ENCODE results near the gene FAM83F.

Gene FAM83F

GRCh38 chr22:40033586-40034380, 39.0 kb downstream of the FAM83F start:
- in situ Hi-C loops (cut with MboI; ENCODE audit: low sequenced_read_pairs): loop anchor here (5.0 kb wide), 1 partner anchor 496 kb away; no protein-coding TSS in a partner anchor

GRCh38 chr22:40035351-40035750, 40.6 kb downstream of the FAM83F start:
- in situ Hi-C loops (cut with MboI; ENCODE audit: low sequenced_read_pairs): no loop called here

GRCh38 chr22:40036126-40036525, 41.4 kb downstream of the FAM83F start:
- in situ Hi-C loops (cut with MboI; ENCODE audit: low sequenced_read_pairs): no loop called here

- in situ Hi-C loops (cut with MboI; ENCODE audit: low sequenced_read_pairs): no loop called here
Observed at GRCh38 chr22:40036591-40037225, 42.0 kb downstream of the FAM83F start.

- in situ Hi-C loops (cut with MboI; ENCODE audit: low sequenced_read_pairs): no loop called here
Observed at GRCh38 chr22:40037320-40037719, 42.6 kb downstream of the FAM83F start.

- in situ Hi-C loops (cut with MboI; ENCODE audit: low sequenced_read_pairs): no loop called here
Observed at GRCh38 chr22:40039482-40040115, 44.8 kb downstream of the FAM83F start.

GRCh38 chr22:40040927-40041326, 46.2 kb downstream of the FAM83F start:
- in situ Hi-C loops (cut with MboI; ENCODE audit: low sequenced_read_pairs): no loop called here

- in situ Hi-C loops (cut with MboI; ENCODE audit: low sequenced_read_pairs): no loop called here
Observed at GRCh38 chr22:40041366-40042137, 46.8 kb downstream of the FAM83F start.

- in situ Hi-C loops (cut with MboI; ENCODE audit: low sequenced_read_pairs): no loop called here
Observed at GRCh38 chr22:40042312-40042711, 47.6 kb downstream of the FAM83F start.

- in situ Hi-C loops (cut with MboI; ENCODE audit: low sequenced_read_pairs): no loop called here
Observed at GRCh38 chr22:40043081-40043480, 48.3 kb downstream of the FAM83F start.

- in situ Hi-C loops (cut with MboI; ENCODE audit: low sequenced_read_pairs): no loop called here
Observed at GRCh38 chr22:40043793-40044101, 49.0 kb downstream of the FAM83F start.

- in situ Hi-C loops (cut with MboI; ENCODE audit: low sequenced_read_pairs): no loop called here
Observed at GRCh38 chr22:40044102-40044869, 49.5 kb downstream of the FAM83F start.

- in situ Hi-C loops (cut with MboI; ENCODE audit: low sequenced_read_pairs): no loop called here
Observed at GRCh38 chr22:40044870-40045834, 50.4 kb downstream of the FAM83F start.

GRCh38 chr22:40046126-40046525, 51.4 kb downstream of the FAM83F start:
- in situ Hi-C loops (cut with MboI; ENCODE audit: low sequenced_read_pairs): no loop called here

- in situ Hi-C loops (cut with MboI; ENCODE audit: low sequenced_read_pairs): no loop called here
Observed at GRCh38 chr22:40050258-40050657, 55.5 kb downstream of the FAM83F start.

- in situ Hi-C loops (cut with MboI; ENCODE audit: low sequenced_read_pairs): no loop called here
Observed at GRCh38 chr22:40051322-40051721, 56.6 kb downstream of the FAM83F start.

- in situ Hi-C loops (cut with MboI; ENCODE audit: low sequenced_read_pairs): no loop called here
Observed at GRCh38 chr22:40053460-40053859, 58.7 kb downstream of the FAM83F start.

GRCh38 chr22:40054486-40054885, 59.7 kb downstream of the FAM83F start:
- in situ Hi-C loops (cut with MboI; ENCODE audit: low sequenced_read_pairs): no loop called here

- in situ Hi-C loops (cut with MboI; ENCODE audit: low sequenced_read_pairs): no loop called here
Observed at GRCh38 chr22:40055143-40055883, 60.6 kb downstream of the FAM83F start.

Measured in HL-60/S4 treated with retinoic acid at 250 ng/mL for 4 days and 3 days (cell line).